B cell (primary cell): Measurements from ENCODE around the gene TBC1D17.

Experiments used
- CTCF ChIP-seq: fragments of 200-600 bp; IDR thresholded peaks from one replicate; pipeline ENCODE4 v1.8.0; 2022; ENCODE audit warnings: antibody characterized with exemption, mild to moderate bottlenecking
- EZH2 ChIP-seq: IDR thresholded peaks from 2 replicates; pipeline ENCODE4 v1.6.1; 2012; ENCODE audit warnings: borderline replicate concordance, low read depth, mild to moderate bottlenecking, moderate library complexity, low read length; ENCODE audit not compliant: insufficient read depth, poor library complexity, severe bottlenecking

GRCh38 chr19:49932041-49932451 lies 54.5 kb downstream of the TBC1D17 start:
- TF ChIP-seq CTCF, result no peak
- TF ChIP-seq EZH2, result no peak
